ENCODE measurements around the gene PEX11B. TPM values are rescaled to one million over a fixed set of nuclear protein-coding genes. Genes with fewer than 3 reads are reported as not detected.

The PEX11B gene
- polyA plus RNA-seq, 3 donors = 12.0 to 38.2 (median 37.9) TPM

- Histone ChIP-seq H3K4me3 (replicated peaks in 1 of 3; ENCODE audit: low read depth in 2 of 3, low read length in 3 of 3) (peak overlapping the region; percentile 42 to 84 (median 62)), H4K20me1 (ENCODE audit: insufficient read depth, low read length) (no peaks in the 10 kb centered on the region), H3K9ac (ENCODE audit: insufficient read depth, low read length, poor library complexity, severe bottlenecking) (peak overlapping the region; percentile 65), H3K9me3 (replicated peaks in 1 of 2; ENCODE audit: control insufficient read depth in 1 of 2, insufficient read depth in 1 of 2, low read length in 2 of 2) (no peaks in the 10 kb centered on the region), H2AFZ (ENCODE audit: insufficient read depth, low read depth, low read length, poor library complexity, severe bottlenecking) (peak overlapping the region; percentile 94), H3K27me3 (ENCODE audit: control insufficient read depth in 2 of 2, insufficient read depth in 2 of 2, low read length in 2 of 2) (no peaks in the 10 kb centered on the region), H3K36me3 (replicated peaks in 1 of 2; ENCODE audit: control insufficient read depth in 1 of 2, insufficient read depth in 2 of 2, low read length in 2 of 2) (peaks cover 0 to 10% of the 10 kb centered on the region in 2 donors), H3K27ac (ENCODE audit: low read depth in 1 of 2, low read length in 2 of 2) (peak overlapping the region in 1 of 2 donors; percentile 42), H3K4me1 (ENCODE audit: control insufficient read depth in 1 of 2, insufficient read depth in 2 of 2, low read length in 2 of 2) (peaks cover 17 to 23% of the 10 kb centered on the region in 2 donors), H3K79me2 (ENCODE audit: insufficient read depth, low read length) (no peaks in the 10 kb centered on the region), H3K4me2 (replicated peaks; ENCODE audit: extremely low read depth, low read length, poor library complexity, severe bottlenecking) (peak overlapping the region; percentile 95)
- Mint-ChIP-seq H3K36me3 (peaks cover 4 to 5% of the 10 kb centered on the region in 2 donors), H3K27ac (peak overlapping the region; percentile 21 to 89 (median 72)), H3K9me3 (peaks cover 0 to 2% (median 0%) of the 10 kb centered on the region in 7 donors), H3K4me1 (peaks cover 22% of the 10 kb centered on the region), H3K4me3 (peak overlapping the region; percentile 83 to 95), H3K27me3 (ENCODE audit: low read depth in 3 of 3) (peaks cover 4 to 7% (median 6%) of the 10 kb centered on the region in 3 donors)
- intact Hi-C loops (cut with micrococcal nuclease) = no loop called here
- 7% methylated on average over 46 of the region's 47 CpGs for WGBS (ENCODE audit: insufficient coverage)
- DNase-seq = peak; percentile 42 to 62 (median 51)
- TF ChIP-seq CTCF (IDR thresholded peaks at IDR 0.05) = no peak
Observed at GRCh38 chr1:145871994-145872924, 46.3 kb downstream of the PEX11B start.

GRCh38 chr1:145868232-145868631 lies 50.3 kb downstream of the PEX11B start:
- H3K27ac Mint-ChIP-seq = no peak overlapping the region
- 100% methylated on average over 2 of the region's 4 CpGs for WGBS (ENCODE audit: insufficient coverage)
- H3K4me1 Mint-ChIP-seq = peaks cover 19% of the 10 kb centered on the region
- no peak for DNase-seq
- H3K27ac ChIP-seq (ENCODE audit: low read depth in 1 of 2, low read length in 2 of 2) = no peak overlapping the region
- no peaks in the 10 kb centered on the region for H4K20me1 ChIP-seq (ENCODE audit: insufficient read depth, low read length)
- peaks cover 4 to 11% (median 5%) of the 10 kb centered on the region in 3 donors for H3K27me3 Mint-ChIP-seq (ENCODE audit: low read depth in 3 of 3)
- H3K9me3 ChIP-seq (replicated peaks in 1 of 2; ENCODE audit: control insufficient read depth in 1 of 2, insufficient read depth in 1 of 2, low read length in 2 of 2) = no peaks in the 10 kb centered on the region
- H3K4me3 Mint-ChIP-seq = no peak overlapping the region
- no peaks in the 10 kb centered on the region for H3K27me3 ChIP-seq (ENCODE audit: control insufficient read depth in 2 of 2, insufficient read depth in 2 of 2, low read length in 2 of 2)
- no peak overlapping the region for H3K4me3 ChIP-seq (replicated peaks in 1 of 3; ENCODE audit: low read depth in 2 of 3, low read length in 3 of 3)
- no peak for TF ChIP-seq CTCF (IDR thresholded peaks at IDR 0.05)
- H2AFZ ChIP-seq (ENCODE audit: insufficient read depth, low read depth, low read length, poor library complexity, severe bottlenecking) = no peak overlapping the region
- peaks cover 0 to 1% (median 0%) of the 10 kb centered on the region in 7 donors for H3K9me3 Mint-ChIP-seq
- H3K36me3 Mint-ChIP-seq = peaks cover 6 to 20% of the 10 kb centered on the region in 2 donors
- H3K36me3 ChIP-seq (replicated peaks in 1 of 2; ENCODE audit: control insufficient read depth in 1 of 2, insufficient read depth in 2 of 2, low read length in 2 of 2) = peaks cover 0 to 28% of the 10 kb centered on the region in 2 donors
- no peaks in the 10 kb centered on the region for H3K79me2 ChIP-seq (ENCODE audit: insufficient read depth, low read length)
- intact Hi-C loops (cut with micrococcal nuclease) = loop anchor here in 1 of 2 donors (10.0 kb wide), 1 partner anchor 97 kb away; the partner anchor contains the start of genes ANKRD34A and POLR3GL
- H3K4me1 ChIP-seq (ENCODE audit: control insufficient read depth in 1 of 2, insufficient read depth in 2 of 2, low read length in 2 of 2) = peaks cover 17 to 23% of the 10 kb centered on the region in 2 donors
- no peak overlapping the region for H3K4me2 ChIP-seq (replicated peaks; ENCODE audit: extremely low read depth, low read length, poor library complexity, severe bottlenecking)
- H3K9ac ChIP-seq (ENCODE audit: insufficient read depth, low read length, poor library complexity, severe bottlenecking) = no peak overlapping the region

All from CD14-positive monocyte (primary cell).